Neural cell (in vitro differentiated cells): ENCODE results near the gene WNT7A. TPM values are rescaled to one million over a fixed set of nuclear protein-coding genes. Genes with fewer than 3 reads are reported as not detected.

ENCODE experiments used
- H2AFZ ChIP-seq: fragments of 200-600, 300-800 bp; sonication (generic), shearing (Covaris generic); 2 replicates; pipeline ENCODE4 v1.6.0; 2014; ENCODE audit warnings: low read depth, mild to moderate bottlenecking, antibody characterized with exemption, low read length, moderate library complexity
- H3F3A ChIP-seq: fragments of 200-600 bp; shearing (Covaris generic); 2 replicates; pipeline ENCODE4 v1.6.1; 2016; ENCODE audit warnings: mild to moderate bottlenecking, moderate library complexity, mixed read lengths, antibody characterized with exemption, low read length; ENCODE audit not compliant: insufficient read depth, poor library complexity, severe bottlenecking
- H3K27ac ChIP-seq: fragments of 200-600, 300-800 bp; sonication (generic), shearing (Covaris generic); 2 replicates; pipeline ENCODE4 v1.5.1; 2014; ENCODE audit warnings: mild to moderate bottlenecking, low read length, moderate library complexity
- H3K27me3 ChIP-seq: fragments of 300-800, 200-600 bp; sonication (generic), shearing (Covaris generic); 2 replicates; pipeline ENCODE4 v1.6.0; 2014; ENCODE audit warnings: mild to moderate bottlenecking, low read depth, low read length, moderate library complexity; ENCODE audit not compliant: insufficient read depth
- H3K36me3 ChIP-seq: fragments of 300-800, 200-600 bp; sonication (generic), shearing (Covaris generic); 2 replicates; pipeline ENCODE4 v1.5.1; 2014; ENCODE audit warnings: mild to moderate bottlenecking, antibody characterized with exemption, low read length, moderate library complexity; ENCODE audit not compliant: insufficient read depth
- H3K4me2 ChIP-seq: fragments of 300-800, 200-600 bp; sonication (generic), shearing (Covaris generic); 2 replicates; pipeline ENCODE4 v1.6.0; 2014; ENCODE audit warnings: mild to moderate bottlenecking, low read length
- H3K4me3 ChIP-seq: fragments of 300-800, 200-600 bp; sonication (generic), shearing (Covaris generic); 2 replicates; pipeline ENCODE4 v1.5.1; 2014; ENCODE audit warnings: mild to moderate bottlenecking, low read length, moderate library complexity
- H3K79me2 ChIP-seq: fragments of 200-600 bp; shearing (Covaris generic); replicated peaks from 2 replicates; pipeline ENCODE4 v1.6.0; 2014; ENCODE audit warnings: mild to moderate bottlenecking, low read length, moderate library complexity; ENCODE audit not compliant: insufficient read depth
- H3K9ac ChIP-seq: fragments of 300-800, 200-600 bp; sonication (generic), shearing (Covaris generic); 2 replicates; pipeline ENCODE4 v1.6.1; 2016; ENCODE audit warnings: mild to moderate bottlenecking, low read length, mixed read lengths
- H3K9me2 ChIP-seq: fragments of 200-600 bp; shearing (Covaris generic); 2 replicates; pipeline ENCODE4 v1.6.1; 2016; ENCODE audit warnings: mild to moderate bottlenecking, low read length, mixed read lengths; ENCODE audit not compliant: insufficient read depth
- H3K9me3 ChIP-seq: fragments of 200-600, 300-800 bp; sonication (generic), shearing (Covaris generic); 2 replicates; pipeline ENCODE4 v1.6.1; 2016; ENCODE audit warnings: mild to moderate bottlenecking, mixed run types, low read length, moderate library complexity, mixed read lengths
- H4K20me1 ChIP-seq: fragments of 200-600 bp; shearing (Covaris generic); 2 replicates; pipeline ENCODE4 v1.6.1; 2016; ENCODE audit warnings: mild to moderate bottlenecking, mixed run types; ENCODE audit not compliant: insufficient read depth
- CTCF ChIP-seq: fragments of 450-650 bp; IDR thresholded peaks from 2 replicates; pipeline ENCODE4 v1.5.1; 2014; ENCODE audit warnings: antibody characterized with exemption, mild to moderate bottlenecking, moderate library complexity; ENCODE audit not compliant: poor library complexity, severe bottlenecking
- EP300 ChIP-seq: fragments of 450-650 bp; conservative IDR thresholded peaks from 2 replicates; pipeline ENCODE4 v1.6.1; 2014; ENCODE audit warnings: antibody characterized with exemption, mild to moderate bottlenecking, moderate library complexity; ENCODE audit not compliant: poor library complexity, severe bottlenecking
- EZH2 ChIP-seq: fragments of 200-600, 300-800 bp; shearing (Covaris generic), sonication (generic); IDR thresholded peaks from 2 replicates; pipeline ENCODE4 v1.6.1; 2014; ENCODE audit warnings: antibody characterized with exemption, low read length, borderline replicate concordance, mild to moderate bottlenecking; ENCODE audit not compliant: insufficient read depth, poor library complexity, severe bottlenecking
- MXI1 ChIP-seq: fragments of 450-650 bp; conservative IDR thresholded peaks from 2 replicates; pipeline ENCODE4 v1.6.1; 2014; ENCODE audit warnings: antibody characterized with exemption, mild to moderate bottlenecking; ENCODE audit not compliant: poor library complexity, severe bottlenecking
- POLR2AphosphoS5 ChIP-seq: IDR thresholded peaks from 2 replicates; pipeline ENCODE4 v1.6.1; 2012
- RAD21 ChIP-seq: fragments of 450-650 bp; conservative IDR thresholded peaks from 2 replicates; pipeline ENCODE4 v1.6.1; 2014; ENCODE audit warnings: antibody characterized with exemption, mild to moderate bottlenecking, moderate library complexity
- REST ChIP-seq: IDR thresholded peaks from 2 replicates; pipeline ENCODE4 v1.6.1; 2012; ENCODE audit warnings: borderline replicate concordance
- SMC3 ChIP-seq: fragments of 450-650 bp; conservative IDR thresholded peaks from 2 replicates; pipeline ENCODE4 v1.6.1; 2014; ENCODE audit warnings: antibody characterized with exemption, mild to moderate bottlenecking, moderate library complexity; ENCODE audit not compliant: poor library complexity
- TAF1 ChIP-seq: IDR thresholded peaks from 2 replicates; pipeline ENCODE4 v1.6.1; 2012; ENCODE audit warnings: low read depth
- polyA plus RNA-seq: library from polyadenylated mRNA; depleted of rRNA; stranded (reverse); fragments of >200 nt; gene quantifications from 2 replicates; pipeline ENCODE4 v1.2.3, GENCODE V29; 2014

WNT7A gene
- polyA plus RNA-seq, 1 donor from 2014 or later = 13.3 TPM

DNA sequence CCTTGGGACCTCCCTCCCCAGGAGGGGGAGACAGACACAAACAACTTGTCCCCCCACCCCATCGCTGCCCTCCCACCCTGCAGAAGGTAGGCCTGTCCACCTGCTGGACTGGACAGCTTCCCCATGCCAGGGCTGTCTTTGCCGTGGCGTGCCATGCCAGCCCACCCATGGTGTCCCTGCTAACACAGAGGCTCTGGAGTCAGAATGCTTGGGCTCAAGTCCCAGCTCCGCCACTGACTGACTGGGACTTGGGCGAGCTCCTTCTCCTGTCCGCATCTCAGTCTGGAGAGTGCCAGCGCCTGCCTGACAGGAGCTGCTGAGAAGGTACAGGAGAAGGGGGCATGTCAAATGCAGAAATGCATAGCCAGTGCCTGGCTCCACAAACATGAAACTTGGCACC is 23.9 kb downstream of the WNT7A start:
- no peak overlapping the region for H2AFZ ChIP-seq
- H3K9me3 ChIP-seq = no peaks in the 10 kb centered on the region
- no peaks in the 10 kb centered on the region for H3K9me2 ChIP-seq
- H3F3A ChIP-seq = no peaks in the 10 kb centered on the region
- no peaks in the 10 kb centered on the region for H4K20me1 ChIP-seq
- TF ChIP-seq REST (no peak), POLR2AphosphoS5 (no peak), EZH2 (no peak), EP300 (no peak), SMC3 (no peak), RAD21 (no peak), MXI1 (no peak), CTCF (no peak), TAF1 (no peak)
- H3K9ac ChIP-seq = no peak overlapping the region
- H3K36me3 ChIP-seq = no peaks in the 10 kb centered on the region
- no peaks in the 10 kb centered on the region for H3K79me2 ChIP-seq
- H3K27me3 ChIP-seq = no peaks in the 10 kb centered on the region
- H3K4me3 ChIP-seq = no peak overlapping the region
- H3K27ac ChIP-seq = no peak overlapping the region
- H3K4me2 ChIP-seq = no peak overlapping the region

- Histone ChIP-seq H3K4me3 (no peak overlapping the region), H3K9ac (no peak overlapping the region), H3K79me2 (no peaks in the 10 kb centered on the region), H3K9me3 (no peaks in the 10 kb centered on the region), H3K9me2 (no peaks in the 10 kb centered on the region), H4K20me1 (no peaks in the 10 kb centered on the region), H3K4me2 (no peak overlapping the region), H3K27me3 (no peaks in the 10 kb centered on the region), H3F3A (no peaks in the 10 kb centered on the region), H2AFZ (no peak overlapping the region), H3K36me3 (no peaks in the 10 kb centered on the region), H3K27ac (no peak overlapping the region)
- TF ChIP-seq REST (no peak), EP300 (no peak), MXI1 (no peak), RAD21 (no peak), SMC3 (no peak)
Observed at GRCh38 chr3:13854492-13854891, 25.4 kb downstream of the WNT7A start.
